ENCODE measurements around the gene P2RX7.

P2RX7 gene

GRCh38 chr12:121236776-121237175 lies 104.1 kb downstream of the P2RX7 start:
- DNase-seq: no peak

- DNase-seq: no peak
Observed at GRCh38 chr12:121237415-121237814, 104.7 kb downstream of the P2RX7 start.

Data from NCI-H1930 (cell line).